Lower leg skin (tissue), 4 donors: Measurements from ENCODE around the gene MBOAT7. TPM values are rescaled to one million over a fixed set of nuclear protein-coding genes. Genes with fewer than 3 reads are reported as not detected.
A peak's percentile ranks its signal among the peaks of the same experiment; 100 is the strongest.

Experiments used
- DNase-seq, 2 donors: peaks; one replicate each; pipeline ENCODE4 v3.0.0-alpha.2; 2019; ENCODE audit warnings: low spot score in 2 of 2
- H3K4me3 ChIP-seq: fragments of 200-600 bp; sonication (generic); 2 replicates; pipeline ENCODE4 v1.5.1; 2017; ENCODE audit warnings: mild to moderate bottlenecking, low read depth; ENCODE audit not compliant: poor library complexity, severe bottlenecking
- CTCF ChIP-seq, 3 donors: fragments of 450-650 bp; IDR thresholded peaks; one replicate each; pipeline ENCODE4 v1.5.1; 2016; ENCODE audit warnings: antibody characterized with exemption in 3 of 3, mild to moderate bottlenecking in 3 of 3, moderate library complexity in 2 of 3
- POLR2A ChIP-seq, 2 donors: fragments of 450-650 bp; IDR thresholded peaks; one replicate each; pipeline ENCODE4 v1.6.1; 2016 to 2017; ENCODE audit warnings: antibody characterized with exemption in 2 of 2, mild to moderate bottlenecking in 1 of 2, moderate library complexity in 1 of 2
- WGBS, 2 donors: methylation state at CpG; one replicate each; pipeline ENCODE4 v1.1.5; 2018; 5-methylcytosine and 5-hydroxymethylcytosine counted together
- intact Hi-C: fragments of 100-400 bp; cut with DNase I; formaldehyde crosslinking; loops from one replicate; pipeline ENCODE4 v1.15.0; 2023; ENCODE audit warnings: low total_unique reads
- total RNA-seq, 4 donors: library from RNA; depleted of rRNA; stranded (reverse); fragments of >200 nt; gene quantifications; one replicate each; pipeline ENCODE4 v1.1.0, GENCODE V29; 2016

The MBOAT7 gene
- total RNA-seq, 4 donors from 2014 or later, result 57.4 to 117 (median 62.2) TPM

- DNase-seq, result no peak
- intact Hi-C loops, result no loop called here
- WGBS, 2 donors, result 58 to 74% methylated on average over 3 of the region's 3 CpGs
- H3K4me3 ChIP-seq, result no peak overlapping the region
- TF ChIP-seq POLR2A (IDR thresholded peaks at IDR 0.05) (no peak), CTCF (IDR thresholded peaks at IDR 0.05) (no peak)
Observed at GRCh38 chr19:54141356-54141755, 48.0 kb downstream of the MBOAT7 start.

GRCh38 chr19:54138489-54139256 lies 50.7 kb downstream of the MBOAT7 start:
- peak overlapping the region; percentile 91 for H3K4me3 ChIP-seq
- TF ChIP-seq CTCF (IDR thresholded peaks at IDR 0.05) (no peak), POLR2A (IDR thresholded peaks at IDR 0.05) (no peak)
- no peak for DNase-seq
- 26 to 42% methylated on average over 16 to 28 of the region's 31 CpGs for WGBS, 2 donors
- intact Hi-C loops, result no loop called here

GRCh38 chr19:54137699-54138488 lies 51.5 kb downstream of the MBOAT7 start, which contains the start of gene CNOT3:
CNOT3 (plus strand) TSS chr19:54137762; CDS start chr19:54142979, 5,217 bp downstream.
- 0% methylated on average over 31 to 50 of the region's 103 CpGs for WGBS, 2 donors
- H3K4me3 ChIP-seq, result peak within 1 kb of the TSS; percentile 91
- TF ChIP-seq POLR2A (IDR thresholded peaks at IDR 0.05) (peak in 1 of 2 donors; percentile 62), CTCF (IDR thresholded peaks at IDR 0.05) (no peak)
- intact Hi-C loops, result no loop called here
- DNase-seq, result peak in 1 of 2 donors; percentile 92

GRCh38 chr19:54136864-54137698 lies 52.3 kb downstream of the MBOAT7 start:
- TF ChIP-seq POLR2A (IDR thresholded peaks at IDR 0.05), result no peak
- no peak for TF ChIP-seq CTCF (IDR thresholded peaks at IDR 0.05)
- peak; percentile 100 for DNase-seq
- intact Hi-C loops, result no loop called here
- no peak overlapping the region for H3K4me3 ChIP-seq
- WGBS, 2 donors, result 1% methylated on average over 46 of the region's 46 CpGs

GRCh38 chr19:54136086-54136863 lies 53.1 kb downstream of the MBOAT7 start:
- WGBS, 2 donors, result 4 to 5% methylated on average over 30 of the region's 30 CpGs
- no peak overlapping the region for H3K4me3 ChIP-seq
- intact Hi-C loops, result no loop called here
- no peak for DNase-seq
- TF ChIP-seq CTCF (IDR thresholded peaks at IDR 0.05), result no peak
- no peak for TF ChIP-seq POLR2A (IDR thresholded peaks at IDR 0.05)
